Measurements from ENCODE around the gene FAM168B.

- TF ChIP-seq CTCF (conservative IDR thresholded peaks at IDR 0.05 in 1 of 2, IDR thresholded peaks at IDR 0.05 in 1 of 2; ENCODE audit: extremely low read depth in 1 of 2, insufficient read depth in 1 of 2, low read depth in 1 of 2, low read length in 2 of 2) (no peak), EZH2 (IDR thresholded peaks at IDR 0.05; ENCODE audit: borderline replicate concordance, low read length) (no peak)
Measured at GRCh38 chr2:131022731-131023130, 70.5 kb downstream of the FAM168B start.
